MM.1S (cell line): ENCODE results near the gene KIF1C.

Experiments
- CTCF ChIP-seq: fragments of 300-600 bp; sonication (generic); IDR thresholded peaks from 2 replicates; pipeline ENCODE4 v1.5.1; 2016; ENCODE audit warnings: antibody characterized with exemption, low read length, mixed read lengths
- EZH2 ChIP-seq: fragments of 300-600 bp; sonication (generic); optimal IDR thresholded peaks from 2 replicates; pipeline ENCODE3; 2017; ENCODE audit warnings: low read depth, mild to moderate bottlenecking, antibody characterized with exemption, low read length, mixed read lengths
- EZH2phosphoT487 ChIP-seq: fragments of 300-600 bp; sonication (generic); IDR thresholded peaks from 2 replicates; pipeline ENCODE4 v1.6.1; 2018; ENCODE audit warnings: antibody characterized with exemption, low read length

DNA sequence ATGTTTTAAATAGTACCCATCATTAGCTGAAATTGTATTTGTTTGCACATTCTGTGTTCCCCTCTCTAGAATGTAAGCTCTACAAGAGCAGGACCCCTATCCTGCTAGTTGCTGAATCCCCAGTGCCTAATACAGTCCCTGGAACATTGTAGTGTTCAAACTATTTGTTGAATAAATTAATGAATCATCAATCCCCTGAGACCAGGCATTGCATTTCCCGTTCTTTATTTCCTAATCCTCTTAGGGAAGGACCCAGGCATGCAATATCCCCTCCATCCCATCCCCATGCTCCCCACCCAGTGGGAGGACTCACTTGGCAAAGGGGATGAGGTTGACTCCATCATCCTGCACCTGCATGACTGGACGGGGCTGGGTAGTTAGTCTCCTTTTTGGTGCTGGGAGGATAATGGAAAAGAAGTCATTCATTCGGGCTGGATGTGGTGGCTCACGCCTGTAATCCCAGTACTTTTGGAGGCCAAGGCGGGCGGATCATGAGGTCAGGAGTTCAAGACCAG lies 3.6 kb upstream of the KIF1C start:
- TF ChIP-seq CTCF (no peak), EZH2 (no peak), EZH2phosphoT487 (no peak)
